Esophagus muscularis mucosa (tissue), 3 donors: ENCODE results near the gene DNAH17.

Source experiments
- POLR2A ChIP-seq: fragments of 450-650 bp; IDR thresholded peaks from one replicate; pipeline ENCODE4 v1.6.1; 2017; ENCODE audit warnings: antibody characterized with exemption, moderate library complexity, mild to moderate bottlenecking, low read depth
- TF ChIP-seq, protein P1 (sequence below), 3 experiments: fragments of 200-600 bp in 2 of 3; fragments of 450-650 bp in 1 of 3; sonication (generic) in 2 of 3; IDR thresholded peaks; one replicate each; pipeline ENCODE4 v1.5.1; 2017 to 2019; ENCODE audit warnings: antibody characterized with exemption in 3 of 3, mild to moderate bottlenecking in 2 of 3, moderate library complexity in 1 of 3

DNA sequence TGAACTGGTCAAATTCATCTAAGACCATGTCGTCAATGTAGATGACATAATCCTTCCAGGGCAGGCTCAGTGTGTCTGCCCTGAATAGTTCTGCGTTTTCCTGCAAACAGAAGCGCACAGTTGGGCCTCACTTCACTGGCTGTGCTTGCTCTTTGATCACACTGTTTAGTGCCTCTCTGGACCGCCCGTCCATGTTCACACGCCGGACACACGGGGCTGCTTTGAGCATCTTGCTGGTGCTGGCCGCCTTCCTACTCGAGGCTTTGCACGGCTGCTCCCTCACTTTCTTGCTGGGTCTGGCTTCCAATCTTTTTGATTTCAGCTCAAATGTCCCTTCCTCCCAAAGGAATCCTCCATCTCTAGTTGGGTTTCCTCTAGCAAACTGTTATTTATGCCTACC lies 37.4 kb downstream of the DNAH17 start:
- TF ChIP-seq, protein P1, sequence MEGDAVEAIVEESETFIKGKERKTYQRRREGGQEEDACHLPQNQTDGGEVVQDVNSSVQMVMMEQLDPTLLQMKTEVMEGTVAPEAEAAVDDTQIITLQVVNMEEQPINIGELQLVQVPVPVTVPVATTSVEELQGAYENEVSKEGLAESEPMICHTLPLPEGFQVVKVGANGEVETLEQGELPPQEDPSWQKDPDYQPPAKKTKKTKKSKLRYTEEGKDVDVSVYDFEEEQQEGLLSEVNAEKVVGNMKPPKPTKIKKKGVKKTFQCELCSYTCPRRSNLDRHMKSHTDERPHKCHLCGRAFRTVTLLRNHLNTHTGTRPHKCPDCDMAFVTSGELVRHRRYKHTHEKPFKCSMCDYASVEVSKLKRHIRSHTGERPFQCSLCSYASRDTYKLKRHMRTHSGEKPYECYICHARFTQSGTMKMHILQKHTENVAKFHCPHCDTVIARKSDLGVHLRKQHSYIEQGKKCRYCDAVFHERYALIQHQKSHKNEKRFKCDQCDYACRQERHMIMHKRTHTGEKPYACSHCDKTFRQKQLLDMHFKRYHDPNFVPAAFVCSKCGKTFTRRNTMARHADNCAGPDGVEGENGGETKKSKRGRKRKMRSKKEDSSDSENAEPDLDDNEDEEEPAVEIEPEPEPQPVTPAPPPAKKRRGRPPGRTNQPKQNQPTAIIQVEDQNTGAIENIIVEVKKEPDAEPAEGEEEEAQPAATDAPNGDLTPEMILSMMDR (IDR thresholded peaks at IDR 0.05): no peak
- no peak for TF ChIP-seq POLR2A
